ENCODE data around the gene CFAP68. TPM values are rescaled to one million over a fixed set of nuclear protein-coding genes. Genes with fewer than 3 reads are reported as not detected.

Gene CFAP68
- total RNA-seq, 4 donors from 2014 or later, result 11.9 to 22.6 (median 16.0) TPM; not detected in 1

- H3K4me3 ChIP-seq, result peak within 1 kb of the TSS in 2 of 4 donors; percentile 46 to 48
- no peaks in the 10 kb centered on the region for H3K36me3 ChIP-seq
- peaks cover 0 to 8% (median 0%) of the 10 kb centered on the region in 4 donors for H3K4me1 ChIP-seq
- peak in 2 of 3 donors; percentile 83 to 85 for DNase-seq
- TF ChIP-seq POLR2A (IDR thresholded peaks at IDR 0.05), result peak; percentile 50 to 71
- peak in 2 of 6 experiments; percentile 19 to 37 for TF ChIP-seq CTCF (IDR thresholded peaks at IDR 0.05)
- H3K27ac ChIP-seq, result peak within 1 kb of the TSS in 3 of 4 donors; percentile 62 to 88 (median 84)
- no peaks in the 10 kb centered on the region for H3K27me3 ChIP-seq
- H3K9me3 ChIP-seq, result no peaks in the 10 kb centered on the region
Measured at GRCh38 chr11:111918390-111919256, 39.3 kb downstream of the CFAP68 start, which contains the start of gene C11orf52. Gene C11orf52, plus strand, starts transcription at chr11:111918913. Its CDS starts 60 bp downstream, at chr11:111918973.

DNA sequence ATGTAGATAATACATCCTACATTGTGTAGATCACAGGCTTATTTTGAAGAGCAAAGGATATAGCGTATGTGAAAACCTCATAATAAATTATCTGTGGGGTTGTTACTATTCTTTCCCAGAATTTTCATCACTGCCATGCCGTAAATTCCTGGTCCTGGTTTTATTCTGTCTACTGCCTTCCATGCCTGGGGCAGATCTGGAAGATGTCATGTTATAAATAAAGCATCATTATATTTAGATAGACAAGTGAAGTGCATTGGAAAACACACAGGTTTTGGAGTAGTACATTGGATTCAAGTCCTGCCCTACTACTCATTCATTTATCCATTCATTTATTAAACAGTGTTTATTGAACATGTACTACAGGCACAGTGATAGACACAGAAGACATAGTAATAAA lies 41.6 kb downstream of the CFAP68 start:
- H3K27me3 ChIP-seq, result no peaks in the 10 kb centered on the region
- DNase-seq, result no peak
- no peak overlapping the region for H3K4me3 ChIP-seq
- H3K4me1 ChIP-seq, result peaks cover 0 to 8% (median 0%) of the 10 kb centered on the region in 4 donors
- TF ChIP-seq POLR2A (IDR thresholded peaks at IDR 0.05), result no peak
- TF ChIP-seq CTCF (IDR thresholded peaks at IDR 0.05), result no peak
- H3K27ac ChIP-seq, result no peak overlapping the region
- no peaks in the 10 kb centered on the region for H3K9me3 ChIP-seq
- H3K36me3 ChIP-seq, result no peaks in the 10 kb centered on the region

GRCh38 chr11:111921541-111922230 lies 42.3 kb downstream of the CFAP68 start:
- Histone ChIP-seq H3K27me3 (no peaks in the 10 kb centered on the region), H3K4me1 (peaks cover 0 to 14% (median 2%) of the 10 kb centered on the region in 4 donors), H3K27ac (no peak overlapping the region), H3K9me3 (no peaks in the 10 kb centered on the region), H3K4me3 (no peak overlapping the region), H3K36me3 (no peaks in the 10 kb centered on the region)
- DNase-seq, result no peak
- TF ChIP-seq POLR2A (IDR thresholded peaks at IDR 0.05) (no peak), CTCF (IDR thresholded peaks at IDR 0.05) (no peak)

DNA sequence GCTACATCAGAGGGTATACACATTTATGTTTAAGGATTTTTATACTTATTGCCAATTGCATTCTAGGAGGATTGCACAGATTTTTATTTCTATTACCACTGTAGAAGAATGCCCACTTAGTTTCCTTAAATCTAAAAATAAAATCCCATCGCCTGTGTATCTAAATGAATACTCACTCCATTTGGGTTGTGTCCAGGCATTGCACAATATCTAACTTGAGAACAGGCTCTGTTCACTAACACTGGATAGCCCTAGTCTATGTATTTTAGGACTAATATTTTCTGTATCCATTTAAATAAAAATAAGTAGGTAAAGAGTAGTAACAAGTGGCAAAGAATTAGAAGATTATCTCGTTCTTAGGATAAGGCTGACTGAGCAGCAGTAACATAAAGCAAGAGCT lies 43.5 kb downstream of the CFAP68 start:
- no peaks in the 10 kb centered on the region for H3K27me3 ChIP-seq
- TF ChIP-seq CTCF (IDR thresholded peaks at IDR 0.05), result no peak
- TF ChIP-seq POLR2A (IDR thresholded peaks at IDR 0.05), result no peak
- peak overlapping the region in 3 of 4 donors; percentile 11 to 74 (median 47) for H3K27ac ChIP-seq
- H3K36me3 ChIP-seq, result no peaks in the 10 kb centered on the region
- no peak for DNase-seq
- H3K9me3 ChIP-seq, result no peaks in the 10 kb centered on the region
- H3K4me3 ChIP-seq, result no peak overlapping the region
- peaks cover 0 to 19% (median 5%) of the 10 kb centered on the region in 4 donors for H3K4me1 ChIP-seq

DNA sequence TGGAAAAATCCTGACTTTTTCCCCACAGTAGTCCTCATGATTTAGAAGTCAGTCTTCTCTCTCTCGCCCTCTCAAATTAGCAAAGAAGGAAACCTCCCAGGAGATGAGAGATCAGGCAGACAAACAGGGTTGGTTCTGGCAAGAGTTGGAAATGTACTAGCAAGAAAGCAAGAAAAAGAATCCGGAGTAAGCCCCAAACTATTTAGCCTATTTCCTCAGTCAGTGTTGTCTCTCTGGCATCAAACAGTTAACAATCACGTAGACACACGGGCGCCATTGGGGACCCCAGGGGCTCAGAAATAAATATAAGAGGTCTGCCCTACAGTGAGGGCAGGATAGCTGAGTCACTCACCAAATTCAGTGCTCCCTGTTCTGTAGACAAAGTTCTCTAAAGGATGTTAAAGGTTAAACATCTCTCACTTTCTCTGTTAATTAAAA lies 44.0 kb downstream of the CFAP68 start:
- no peak for DNase-seq
- no peak for TF ChIP-seq CTCF (IDR thresholded peaks at IDR 0.05)
- TF ChIP-seq POLR2A (IDR thresholded peaks at IDR 0.05), result no peak
- no peak overlapping the region for H3K4me3 ChIP-seq
- no peaks in the 10 kb centered on the region for H3K27me3 ChIP-seq
- no peaks in the 10 kb centered on the region for H3K36me3 ChIP-seq
- H3K4me1 ChIP-seq, result peaks cover 0 to 14% (median 5%) of the 10 kb centered on the region in 4 donors
- no peaks in the 10 kb centered on the region for H3K9me3 ChIP-seq
- H3K27ac ChIP-seq, result peak overlapping the region in 3 of 4 donors; percentile 11 to 74 (median 47)
